ENCODE results near the gene CCDC146. TPM values are rescaled to one million over a fixed set of nuclear protein-coding genes. Genes with fewer than 3 reads are reported as not detected.
"Not testable (repeated sequence)": the region's sequence is repeated elsewhere in the genome, so short reads cannot be mapped to it uniquely, and the experiment has no call there.

CCDC146 gene
- total RNA-seq, 1 donor from 2014 or later, result 4.3 TPM

DNA sequence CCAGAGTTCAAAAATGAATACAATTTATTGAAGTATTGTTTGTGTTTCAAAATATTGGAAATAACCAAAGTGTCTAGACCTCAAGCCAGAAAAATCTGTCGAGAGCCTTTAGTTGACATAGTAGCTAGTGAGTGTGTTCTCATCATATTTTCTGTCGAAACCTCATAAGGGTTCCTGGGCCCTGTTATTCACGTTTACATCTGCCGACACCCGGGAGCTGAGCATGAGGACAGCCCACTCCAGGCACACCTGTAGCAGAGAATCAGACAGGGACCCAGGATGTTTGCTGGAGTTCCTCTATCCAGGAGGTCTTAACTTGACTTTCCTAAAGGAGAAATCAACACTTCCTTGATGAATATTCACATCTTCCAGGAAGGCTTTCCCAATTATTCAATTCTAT, 149.4 kb downstream of the CCDC146 start:
- H3K4me3 ChIP-seq, result no peak overlapping the region
- H3K27me3 ChIP-seq, result no peaks in the 10 kb centered on the region
- DNase-seq (no peak), ATAC-seq (peak; percentile 78)
- intact Hi-C loops (cut with DNase I), result no loop called here
- TF ChIP-seq, protein P1, sequence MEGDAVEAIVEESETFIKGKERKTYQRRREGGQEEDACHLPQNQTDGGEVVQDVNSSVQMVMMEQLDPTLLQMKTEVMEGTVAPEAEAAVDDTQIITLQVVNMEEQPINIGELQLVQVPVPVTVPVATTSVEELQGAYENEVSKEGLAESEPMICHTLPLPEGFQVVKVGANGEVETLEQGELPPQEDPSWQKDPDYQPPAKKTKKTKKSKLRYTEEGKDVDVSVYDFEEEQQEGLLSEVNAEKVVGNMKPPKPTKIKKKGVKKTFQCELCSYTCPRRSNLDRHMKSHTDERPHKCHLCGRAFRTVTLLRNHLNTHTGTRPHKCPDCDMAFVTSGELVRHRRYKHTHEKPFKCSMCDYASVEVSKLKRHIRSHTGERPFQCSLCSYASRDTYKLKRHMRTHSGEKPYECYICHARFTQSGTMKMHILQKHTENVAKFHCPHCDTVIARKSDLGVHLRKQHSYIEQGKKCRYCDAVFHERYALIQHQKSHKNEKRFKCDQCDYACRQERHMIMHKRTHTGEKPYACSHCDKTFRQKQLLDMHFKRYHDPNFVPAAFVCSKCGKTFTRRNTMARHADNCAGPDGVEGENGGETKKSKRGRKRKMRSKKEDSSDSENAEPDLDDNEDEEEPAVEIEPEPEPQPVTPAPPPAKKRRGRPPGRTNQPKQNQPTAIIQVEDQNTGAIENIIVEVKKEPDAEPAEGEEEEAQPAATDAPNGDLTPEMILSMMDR (IDR thresholded peaks at IDR 0.05), result no peak
- peaks cover 15% of the 10 kb centered on the region for H3K4me1 ChIP-seq
- no peak overlapping the region for H3K27ac ChIP-seq
- no peaks in the 10 kb centered on the region for H3K36me3 ChIP-seq
- no peaks in the 10 kb centered on the region for H3K9me3 ChIP-seq

DNA sequence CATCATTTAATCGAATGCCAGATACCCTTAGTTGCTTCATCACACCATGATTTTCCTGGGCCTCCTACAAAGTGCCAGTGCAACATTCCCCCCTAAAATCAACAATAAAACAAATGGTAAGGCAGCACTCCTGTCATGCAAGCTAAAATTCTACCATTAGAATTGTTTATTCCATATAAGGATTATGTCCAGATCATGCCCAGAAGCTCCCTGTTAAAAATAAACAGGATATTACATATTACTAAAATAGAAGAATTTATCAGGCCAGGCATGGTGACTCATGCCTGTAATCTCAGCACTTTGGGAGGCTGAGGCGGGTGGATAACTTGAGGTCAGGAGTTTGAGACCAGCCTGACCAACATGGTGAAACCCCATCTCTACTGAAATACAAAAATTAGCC, 153.2 kb downstream of the CCDC146 start:
- H3K27me3 ChIP-seq; H3K9me3 ChIP-seq; intact Hi-C loops (cut with DNase I); ATAC-seq; DNase-seq; H3K27ac ChIP-seq; H3K4me1 ChIP-seq; H3K36me3 ChIP-seq; H3K4me3 ChIP-seq: not testable (repeated sequence)

- no peaks in the 10 kb centered on the region for H3K36me3 ChIP-seq
- no peak overlapping the region for H3K4me3 ChIP-seq
- ATAC-seq (no peak), DNase-seq (no peak)
- H3K9me3 ChIP-seq, result no peaks in the 10 kb centered on the region
- no peaks in the 10 kb centered on the region for H3K27me3 ChIP-seq
- H3K27ac ChIP-seq, result no peak overlapping the region
- intact Hi-C loops (cut with DNase I), result no loop called here
- TF ChIP-seq, protein P1 (IDR thresholded peaks at IDR 0.05), result no peak
- no peaks in the 10 kb centered on the region for H3K4me1 ChIP-seq
These were observed 153.7 kb downstream of the CCDC146 start for GRCh38 chr7:77276120-77276519.

GRCh38 chr7:77281780-77282478, 159.5 kb downstream of the CCDC146 start:
- intact Hi-C loops (cut with DNase I), result no loop called here
- no peak overlapping the region for H3K4me3 ChIP-seq
- H3K27ac ChIP-seq, result no peak overlapping the region
- no peaks in the 10 kb centered on the region for H3K9me3 ChIP-seq
- TF ChIP-seq, protein P1 (IDR thresholded peaks at IDR 0.05), result no peak
- H3K27me3 ChIP-seq, result no peaks in the 10 kb centered on the region
- H3K4me1 ChIP-seq, result no peaks in the 10 kb centered on the region
- DNase-seq, result no peak
- H3K36me3 ChIP-seq, result no peaks in the 10 kb centered on the region
- no peak for ATAC-seq

GRCh38 chr7:77282897-77283296, 160.5 kb downstream of the CCDC146 start:
- DNase-seq (no peak), ATAC-seq (no peak)
- no peak overlapping the region for H3K4me3 ChIP-seq
- H3K9me3 ChIP-seq, result no peaks in the 10 kb centered on the region
- H3K27ac ChIP-seq, result no peak overlapping the region
- H3K36me3 ChIP-seq, result no peaks in the 10 kb centered on the region
- TF ChIP-seq, protein P1 (IDR thresholded peaks at IDR 0.05), result no peak
- H3K4me1 ChIP-seq, result no peaks in the 10 kb centered on the region
- intact Hi-C loops (cut with DNase I), result no loop called here
- no peaks in the 10 kb centered on the region for H3K27me3 ChIP-seq

DNA sequence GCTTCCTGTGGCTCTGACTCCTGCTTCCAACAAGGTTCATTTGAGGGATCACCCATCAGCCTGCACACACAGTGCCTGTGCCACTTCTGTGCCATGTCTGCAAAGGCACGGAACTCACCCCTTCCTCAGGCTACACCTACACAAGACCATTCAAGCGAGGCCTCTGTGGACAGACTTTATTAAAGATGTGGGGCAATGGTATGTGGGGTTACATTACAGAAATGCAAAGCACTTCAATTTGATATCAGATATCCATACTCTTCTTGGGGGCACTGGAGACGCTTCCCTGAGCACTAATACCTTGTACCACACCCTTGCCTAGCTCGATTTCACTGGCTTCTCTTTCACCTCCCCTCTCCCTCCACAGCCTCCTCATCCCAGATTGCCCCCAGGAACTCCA, 161.6 kb downstream of the CCDC146 start:
- TF ChIP-seq, protein P1 (IDR thresholded peaks at IDR 0.05), result no peak
- H3K4me3 ChIP-seq, result no peak overlapping the region
- ATAC-seq (no peak), DNase-seq (no peak)
- H3K4me1 ChIP-seq, result peaks cover 4% of the 10 kb centered on the region
- H3K27ac ChIP-seq, result no peak overlapping the region
- H3K36me3 ChIP-seq, result no peaks in the 10 kb centered on the region
- H3K27me3 ChIP-seq, result no peaks in the 10 kb centered on the region
- no peaks in the 10 kb centered on the region for H3K9me3 ChIP-seq
- intact Hi-C loops (cut with DNase I), result no loop called here

Measured in upper lobe of right lung (tissue), 1 donor.